GM18951 (cell line): ENCODE results near the gene CTBS.
A peak's percentile ranks its signal among the peaks of the same experiment; 100 is the strongest.
"Not testable (repeated sequence)": the region's sequence is repeated elsewhere in the genome, so short reads cannot be mapped to it uniquely, and the experiment has no call there.

Experiments used
- POLR2A ChIP-seq: IDR thresholded peaks from 4 replicates; pipeline ENCODE4 v1.6.1; 2011; ENCODE audit warnings: mild to moderate bottlenecking; ENCODE audit not compliant: insufficient read length, insufficient read depth; ENCODE audit errors: extremely low read depth
- in situ Hi-C: fragments of 300-500 bp; cut with MboI; formaldehyde crosslinking; loops from one replicate; pipeline ENCODE4 v1.12.0; 2022; ENCODE audit warnings: low sequenced_read_pairs, mixed read lengths, inconsistent platforms; ENCODE audit not compliant: unreplicated experiment

Gene CTBS

DNA sequence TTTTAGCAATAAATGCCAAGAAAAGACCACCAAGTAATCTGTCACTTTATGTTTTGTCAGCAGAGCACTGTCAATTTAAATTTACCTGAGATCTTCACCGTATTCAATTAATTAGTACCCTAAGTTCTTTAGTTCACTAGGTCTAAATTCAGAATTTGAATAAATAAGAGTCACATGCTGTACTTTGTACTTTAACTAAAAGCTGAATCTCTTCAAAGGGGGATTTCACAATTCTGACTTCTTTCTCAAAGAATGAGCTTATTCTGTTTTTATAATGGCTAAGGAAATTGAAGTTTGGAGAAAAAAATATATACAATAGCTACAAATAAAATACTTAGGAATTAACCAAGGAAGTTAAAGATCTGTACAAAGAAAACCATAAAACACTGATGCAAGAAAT lies 65.7 kb downstream of the CTBS start:
- in situ Hi-C loops, result no loop called here
- TF ChIP-seq POLR2A, result no peak

DNA sequence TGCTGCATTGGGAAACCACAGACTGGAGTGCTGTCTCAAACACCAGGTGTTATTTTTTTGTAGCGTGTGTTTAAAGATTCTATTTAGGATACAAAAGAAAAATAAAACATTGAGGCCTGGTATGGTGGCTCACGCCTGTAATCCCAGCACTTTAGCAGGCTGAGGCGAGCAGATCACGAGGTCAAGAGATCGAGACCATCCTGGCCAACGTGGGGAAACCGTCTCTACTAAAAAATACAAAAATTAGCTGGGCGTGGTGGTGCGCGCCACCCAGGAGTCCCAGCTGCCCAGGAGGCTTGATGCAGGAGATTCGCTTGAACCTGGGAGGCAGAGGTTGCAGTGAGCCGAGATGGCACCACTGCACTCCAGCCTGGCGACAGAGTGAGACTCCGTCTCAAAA lies 66.4 kb downstream of the CTBS start:
- in situ Hi-C loops, result not testable (repeated sequence)

DNA sequence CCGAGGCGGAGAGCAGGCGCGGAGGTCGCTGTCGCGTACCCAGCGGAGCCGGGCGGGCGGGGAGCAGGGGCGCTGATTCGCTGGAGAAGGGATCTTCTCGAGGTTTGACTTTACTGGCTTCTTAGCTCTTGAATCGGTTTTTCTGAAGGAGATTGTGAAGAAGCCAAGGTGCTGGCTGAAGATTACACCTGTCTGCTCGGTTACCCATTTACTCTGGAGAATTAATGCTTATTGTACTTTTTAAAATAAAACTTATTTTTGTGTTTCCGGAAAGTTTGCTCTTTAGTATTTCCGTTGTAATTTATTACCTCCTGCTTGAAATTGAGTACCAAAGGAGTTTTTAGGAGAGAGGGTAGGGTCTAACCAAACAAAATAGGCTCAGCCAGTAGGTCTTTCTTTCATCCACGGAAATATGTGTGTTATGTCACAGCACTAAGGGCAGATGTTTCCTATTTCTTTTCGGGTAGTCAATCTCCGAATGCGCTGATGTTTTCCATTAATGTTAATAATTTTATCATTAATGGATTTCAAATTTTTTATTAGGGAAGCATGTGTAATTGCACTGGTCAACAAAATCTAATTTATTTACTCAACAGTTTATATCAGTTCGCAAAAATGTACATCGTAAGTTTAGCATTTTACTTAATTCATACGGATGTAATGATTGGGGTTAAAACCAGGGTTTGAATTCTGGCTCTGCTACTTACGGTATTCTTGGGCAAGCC lies 67.3 kb downstream of the CTBS start:
- no peak for TF ChIP-seq POLR2A
- in situ Hi-C loops, result no loop called here

DNA sequence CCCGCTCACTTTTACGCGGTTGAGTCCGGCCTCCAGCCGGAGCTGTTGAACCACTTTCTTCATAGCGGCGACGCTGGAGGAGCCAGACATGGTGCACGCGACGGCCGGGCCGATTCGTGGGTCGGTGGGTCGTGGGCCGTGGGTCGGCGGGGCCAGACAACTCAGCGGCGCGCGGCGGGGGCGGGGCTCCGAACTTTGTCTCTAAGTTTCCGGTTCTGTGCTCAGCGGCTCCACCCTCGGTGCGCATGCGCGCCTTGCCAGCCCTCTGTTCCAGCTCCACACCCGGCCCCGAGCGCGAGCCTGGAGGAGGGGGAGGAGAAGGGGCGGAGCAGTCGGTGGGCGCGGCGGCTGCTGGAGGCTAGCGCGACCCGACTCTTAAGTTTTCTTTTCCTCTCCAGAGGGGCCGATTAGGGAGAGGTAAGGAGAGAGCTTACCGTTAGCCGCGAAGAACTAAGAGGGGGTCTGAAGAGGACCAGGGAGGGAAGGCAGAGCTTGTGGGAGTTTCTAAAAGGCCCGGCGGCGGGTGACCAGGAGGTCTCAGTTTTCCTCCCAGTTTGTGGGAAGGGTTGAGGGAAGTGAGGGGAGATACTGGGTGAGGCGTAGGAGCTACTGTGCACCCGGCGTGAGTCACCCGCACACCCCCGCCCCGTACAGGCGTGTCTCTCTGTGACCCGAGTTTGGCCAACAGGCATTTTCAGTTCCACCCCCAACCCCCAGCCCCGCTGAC lies 68.1 kb downstream of the CTBS start, which contains the start of the genes GNG5 and SPATA1:
GNG5 (minus strand) TSS at position 580 of the 727 bp plus-strand sequence; CDS start at position 90, 490 bp downstream.
SPATA1 (plus strand) TSS at position 385 of the 727 bp plus-strand sequence. CDS start 9,974 bp downstream, outside the sequence.
- in situ Hi-C loops, result no loop called here
- TF ChIP-seq POLR2A, result peak; percentile 79

DNA sequence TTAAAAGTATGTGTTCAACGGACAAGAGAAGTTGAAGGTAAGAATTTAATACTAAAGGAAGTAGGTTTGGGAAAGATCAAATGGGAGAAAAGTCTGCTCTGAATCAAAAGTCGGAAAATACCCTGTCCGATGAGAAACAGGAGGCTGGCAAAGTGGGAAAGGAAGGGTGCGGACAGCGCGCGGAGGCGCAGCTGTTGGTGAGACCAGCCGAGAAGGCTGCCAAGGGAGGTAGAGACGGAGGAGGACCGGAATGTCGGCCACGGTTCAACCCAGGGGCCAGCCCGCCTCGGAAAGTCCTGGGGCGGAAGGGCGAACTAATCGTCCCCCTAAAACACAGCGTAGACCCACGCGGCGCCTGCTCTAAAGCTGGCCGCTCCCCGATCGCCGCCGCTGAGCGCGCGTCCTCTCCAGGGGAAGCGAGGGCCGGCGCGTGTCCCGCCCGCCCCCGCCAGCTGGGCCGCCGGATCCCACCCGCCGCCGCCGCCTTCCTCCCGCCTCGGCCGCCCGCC lies 68.7 kb downstream of the CTBS start:
- TF ChIP-seq POLR2A, result no peak
- in situ Hi-C loops, result no loop called here

DNA sequence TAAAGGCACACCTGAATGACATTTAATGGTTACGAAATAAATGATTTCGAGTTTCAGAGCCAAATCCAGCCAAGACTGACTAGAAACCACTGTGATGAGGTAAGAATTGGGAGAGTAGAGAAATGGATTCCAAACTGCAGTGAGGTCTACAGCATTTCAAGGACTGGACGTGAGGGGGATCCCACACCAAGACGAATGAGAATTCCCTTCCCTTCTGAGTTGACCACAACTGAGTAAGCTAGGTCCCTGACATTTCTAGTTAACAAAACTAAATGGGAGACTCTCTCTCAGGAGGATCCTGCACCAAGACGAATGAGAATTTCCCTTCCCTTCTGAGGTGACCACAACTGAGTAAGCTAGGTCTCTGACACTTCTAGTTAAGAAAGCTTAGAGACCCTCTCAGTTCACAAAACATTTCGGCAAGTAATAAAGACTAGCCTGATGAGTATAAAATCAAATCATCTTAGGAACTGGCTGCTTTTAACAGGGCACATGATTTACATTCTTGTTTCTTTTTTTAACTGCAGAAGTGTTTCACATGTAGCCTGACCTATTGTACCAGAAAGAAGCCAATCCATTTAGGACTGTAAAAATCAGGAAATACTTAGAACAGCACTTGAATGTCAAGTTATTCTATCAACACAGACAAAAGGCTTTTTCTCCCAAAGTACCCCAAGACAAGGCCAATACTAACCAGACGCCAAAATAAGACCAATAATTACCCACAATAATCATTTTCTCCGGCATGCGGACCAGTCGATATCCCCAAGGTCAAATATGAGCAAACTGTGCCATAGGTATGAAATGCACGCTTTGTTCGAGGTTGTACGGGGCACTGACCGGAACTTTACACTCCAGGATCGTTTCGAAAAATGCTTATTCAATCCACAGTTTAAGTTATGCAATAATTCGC lies 69.4 kb downstream of the CTBS start:
- TF ChIP-seq POLR2A, result no peak
- in situ Hi-C loops, result no loop called here

DNA sequence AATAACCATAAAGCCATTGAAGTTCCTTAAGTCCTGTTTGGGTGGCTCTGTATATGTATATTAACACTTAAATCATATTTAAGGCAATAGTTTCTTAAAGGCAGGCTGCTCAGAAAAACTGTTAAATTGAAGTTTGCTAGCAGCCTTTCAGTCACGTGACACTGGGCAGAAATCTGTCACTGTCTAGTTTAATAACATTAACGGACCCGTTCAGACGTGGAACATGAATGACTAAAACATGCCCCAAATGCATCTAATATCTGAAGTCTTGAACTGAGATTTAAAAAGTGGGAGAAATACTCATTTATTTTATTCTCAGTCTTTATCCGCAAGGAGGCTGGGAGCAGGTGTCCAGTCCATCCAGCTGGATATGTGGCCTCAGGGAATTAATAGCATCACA lies 71.3 kb downstream of the CTBS start:
- no peak for TF ChIP-seq POLR2A
- in situ Hi-C loops, result no loop called here
